OCI-M2 (cell line): ENCODE data around the gene STAT5A.
"Not testable (repeated sequence)": the region's sequence is repeated elsewhere in the genome, so short reads cannot be mapped to it uniquely, and the experiment has no call there.

ENCODE experiments used
- DNase-seq: peaks from one replicate; lab custom pipeline; 2025; ENCODE audit not compliant: unreplicated experiment; lab: John Stamatoyannopoulos, UW

STAT5A gene

DNA sequence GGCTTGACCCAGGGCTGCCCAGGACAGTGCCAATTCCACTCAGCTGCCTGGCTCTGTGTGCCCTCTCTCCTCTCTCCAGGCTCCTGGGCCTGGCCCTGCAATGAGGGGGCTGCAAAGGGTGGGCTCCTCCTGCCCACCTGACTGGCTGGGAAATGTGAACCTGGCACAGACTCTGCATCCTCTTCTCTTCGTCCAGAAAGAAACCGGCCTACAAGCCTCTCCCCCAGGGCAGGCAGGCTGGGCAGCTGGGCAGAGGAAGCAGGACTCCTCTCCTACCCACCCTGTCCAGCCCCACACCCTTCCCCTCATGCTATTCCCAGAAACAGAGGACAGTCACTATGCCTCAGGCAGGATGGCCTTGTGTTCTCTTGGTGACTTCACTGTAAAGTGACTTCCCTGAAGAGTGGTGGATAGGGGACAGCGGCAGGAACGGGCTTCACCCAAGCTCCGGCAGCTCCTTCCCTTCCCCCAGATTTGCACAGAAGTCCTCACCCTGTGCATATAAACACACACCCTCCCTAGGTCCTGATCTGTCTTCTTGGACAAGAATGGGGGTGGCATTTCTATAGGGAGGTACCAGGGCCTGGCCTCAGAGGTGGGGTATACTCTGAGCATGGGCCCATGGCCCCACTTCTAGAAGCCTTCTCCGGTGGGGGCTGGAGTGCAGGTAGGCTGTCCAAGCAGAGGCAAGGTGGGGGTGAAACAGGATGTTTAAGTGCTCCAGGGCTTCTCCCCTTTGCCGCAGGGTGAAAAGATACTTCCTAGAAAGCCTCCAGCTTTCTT is 4.9 kb upstream of the STAT5A start:
- DNase-seq, result no peak

- DNase-seq, result no peak
Measured at GRCh38 chr17:42284024-42284369, 4.3 kb upstream of the STAT5A start.

DNA sequence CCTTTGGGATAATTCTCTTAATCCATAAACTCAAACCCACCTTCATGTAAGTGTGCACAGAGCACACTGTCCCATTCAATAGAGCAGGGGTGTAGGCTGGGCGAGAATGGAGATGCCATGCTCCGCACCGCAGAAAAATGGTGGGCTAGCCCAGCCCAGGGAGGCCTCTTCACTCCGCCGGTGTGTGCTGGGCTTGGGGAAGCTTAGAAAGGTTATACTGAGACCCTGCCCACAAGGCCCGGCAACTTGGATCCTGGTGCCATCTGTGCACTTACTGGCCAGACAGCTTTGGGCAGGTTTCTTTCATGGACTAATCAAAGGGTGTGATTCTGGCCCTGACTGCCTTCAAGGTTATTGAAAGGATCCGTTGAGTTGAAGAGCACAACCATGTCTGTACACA is 3.7 kb upstream of the STAT5A start:
- DNase-seq, result no peak

- DNase-seq, result no peak
Measured at GRCh38 chr17:42285346-42286050, 2.8 kb upstream of the STAT5A start.

- no peak for DNase-seq
Measured at GRCh38 chr17:42286411-42287221, 1.7 kb upstream of the STAT5A start.

DNA sequence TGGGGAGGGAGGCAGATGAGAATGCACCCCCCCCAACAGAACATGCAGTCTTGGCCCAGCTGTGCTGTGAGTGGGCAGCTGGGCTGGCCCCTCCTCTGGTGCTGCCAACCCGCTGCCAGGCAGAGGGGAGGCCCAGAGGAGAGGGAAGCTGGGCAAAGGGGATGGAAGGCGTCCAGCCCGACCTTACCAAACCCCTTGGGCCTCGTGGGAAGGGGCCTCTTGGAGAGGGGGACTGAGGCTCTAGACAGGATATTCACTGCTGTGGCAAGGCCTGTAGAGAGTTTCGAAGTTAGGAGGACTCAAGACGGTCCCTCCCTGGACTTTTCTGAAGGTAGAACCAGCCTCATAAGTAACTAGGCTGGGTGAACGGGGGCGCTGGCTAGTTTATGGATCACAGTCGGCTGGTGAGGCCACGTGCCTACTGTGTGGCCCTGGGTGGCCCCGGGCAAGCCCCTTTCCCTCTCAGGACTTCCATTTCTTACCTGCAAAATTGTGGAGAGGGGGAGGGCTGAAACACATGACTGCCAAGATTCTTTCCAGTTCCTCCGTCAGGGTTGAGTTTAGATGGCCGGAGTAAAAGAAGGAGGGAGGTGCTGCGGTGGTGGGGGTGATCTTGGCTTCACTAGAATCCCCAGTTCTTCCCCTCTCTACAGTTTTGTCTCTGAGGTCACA is 857 bp upstream of the STAT5A start:
- no peak for DNase-seq

GRCh38 chr17:42288803-42289610 is 709 bp downstream of the STAT5A start:
- DNase-seq, result no peak

- DNase-seq, result no peak
Measured at GRCh38 chr17:42289611-42290181, 1.4 kb downstream of the STAT5A start.

- no peak for DNase-seq
Measured at GRCh38 chr17:42290577-42290976, 2.3 kb downstream of the STAT5A start.

DNA sequence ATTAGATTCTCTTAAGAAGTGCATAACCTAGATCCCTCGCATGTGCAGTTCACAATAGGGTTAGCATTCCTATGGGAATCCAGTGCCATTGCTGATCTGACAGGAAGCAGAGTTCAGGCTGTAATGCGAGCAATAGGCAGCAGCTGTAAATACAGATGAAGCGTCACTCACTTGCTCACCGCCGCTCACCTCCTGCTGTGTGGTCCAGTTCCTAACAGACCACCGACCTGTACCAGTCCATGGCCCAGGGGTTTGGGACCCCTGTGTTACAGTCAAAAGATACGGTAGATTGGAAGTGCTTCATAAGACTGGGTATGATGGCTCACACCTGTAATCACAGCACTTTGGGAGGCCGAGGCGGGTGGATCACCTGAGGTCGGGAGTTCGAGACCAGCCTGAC is 2.8 kb downstream of the STAT5A start:
- no peak for DNase-seq

GRCh38 chr17:42294469-42295398 is 6.4 kb downstream of the STAT5A start:
- DNase-seq, result no peak

GRCh38 chr17:42296012-42296411 is 7.7 kb downstream of the STAT5A start:
- no peak for DNase-seq

- not testable (repeated sequence) for DNase-seq
Measured at GRCh38 chr17:42297775-42298174, 9.5 kb downstream of the STAT5A start.

GRCh38 chr17:42299361-42299760 is 11.1 kb downstream of the STAT5A start:
- DNase-seq, result not testable (repeated sequence)

GRCh38 chr17:42299913-42300312 is 11.6 kb downstream of the STAT5A start:
- not testable (repeated sequence) for DNase-seq

DNA sequence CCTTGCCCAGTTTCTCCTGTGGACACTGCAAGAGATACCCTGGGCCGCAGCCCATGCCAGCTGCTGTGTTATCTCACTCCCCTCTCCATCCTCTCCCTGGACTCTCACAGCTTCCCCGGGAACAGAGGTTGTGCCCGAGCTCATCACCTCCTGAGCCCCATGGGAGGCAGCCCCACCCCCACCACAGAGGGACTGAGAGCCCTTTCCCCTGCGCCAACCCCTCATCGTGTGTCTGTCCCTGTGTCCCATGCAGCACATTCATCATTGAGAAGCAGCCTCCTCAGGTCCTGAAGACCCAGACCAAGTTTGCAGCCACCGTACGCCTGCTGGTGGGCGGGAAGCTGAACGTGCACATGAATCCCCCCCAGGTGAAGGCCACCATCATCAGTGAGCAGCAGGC is 12.7 kb downstream of the STAT5A start:
- no peak for DNase-seq

DNA sequence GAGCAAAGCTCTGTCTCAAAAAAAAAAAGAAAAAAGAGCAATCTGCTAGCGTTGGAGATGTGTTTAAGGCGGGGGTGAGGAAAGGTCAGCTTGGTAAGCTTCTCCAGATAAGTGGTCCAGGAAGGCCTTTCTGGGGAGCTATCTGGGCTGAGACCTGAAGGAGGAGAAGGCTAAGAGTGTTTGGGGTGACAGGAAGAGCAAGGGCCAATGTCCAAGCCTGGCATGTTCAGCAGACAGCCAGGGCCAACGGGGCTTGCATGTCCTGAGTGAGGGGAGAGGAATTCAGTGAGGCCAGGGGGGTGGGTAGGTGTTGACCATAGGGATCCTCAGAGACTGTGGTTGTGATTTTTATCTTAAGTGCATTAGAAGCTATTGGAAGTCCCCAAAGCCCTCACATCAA is 15.4 kb downstream of the STAT5A start:
- no peak for DNase-seq

DNA sequence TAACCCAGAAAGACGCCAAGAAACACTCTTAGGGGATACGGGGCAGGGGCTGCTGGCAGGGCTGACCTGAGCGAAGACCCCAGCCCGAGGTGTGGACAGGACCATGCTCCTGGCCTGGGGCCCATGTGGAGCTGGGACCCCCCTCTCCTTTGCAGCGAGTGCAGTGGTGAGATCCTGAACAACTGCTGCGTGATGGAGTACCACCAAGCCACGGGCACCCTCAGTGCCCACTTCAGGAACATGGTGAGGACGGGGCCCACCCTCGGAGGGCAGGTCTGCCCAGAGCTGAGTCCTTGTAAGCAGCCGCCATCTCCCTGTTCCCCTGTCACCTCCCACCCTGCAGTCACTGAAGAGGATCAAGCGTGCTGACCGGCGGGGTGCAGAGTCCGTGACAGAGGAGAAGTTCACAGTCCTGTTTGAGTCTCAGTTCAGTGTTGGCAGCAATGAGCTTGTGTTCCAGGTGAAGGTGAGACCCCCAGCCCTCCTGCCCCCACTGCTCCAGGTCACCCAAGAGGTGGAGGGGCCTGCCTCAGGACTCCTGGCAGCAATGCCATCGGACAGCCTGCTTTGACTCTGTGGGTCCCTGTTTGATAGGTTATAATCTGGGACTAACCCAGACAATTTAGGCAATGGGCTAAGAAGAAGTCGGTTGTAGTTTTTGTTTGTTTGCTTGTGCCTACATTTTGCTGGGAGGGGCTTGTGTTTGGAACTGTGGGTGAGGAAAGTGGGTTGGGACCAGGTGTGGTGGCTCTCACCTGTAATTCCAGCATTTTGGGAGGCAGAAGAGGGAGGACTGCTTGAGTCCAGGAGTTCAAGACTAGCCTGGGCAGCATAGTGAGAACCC is 16.1 kb downstream of the STAT5A start:
- DNase-seq, result no peak
